TTC549 (cell line): ENCODE results near the gene WBP2NL.
"Not testable (repeated sequence)": the region's sequence is repeated elsewhere in the genome, so short reads cannot be mapped to it uniquely, and the experiment has no call there.

Experiments
- FAIRE-seq: peaks from 2 replicates; lab custom pipeline; 2012; peaks lifted over from hg19 to GRCh38; lab: Jason Lieb, UNC

The WBP2NL gene

GRCh38 chr22:42033263-42034181 is 34.9 kb downstream of the WBP2NL start:
- FAIRE-seq = no peak

- FAIRE-seq = no peak
Observed at GRCh38 chr22:42035256-42035655, 36.7 kb downstream of the WBP2NL start.

GRCh38 chr22:42039271-42039670 is 40.7 kb downstream of the WBP2NL start:
- FAIRE-seq = no peak

GRCh38 chr22:42041784-42042183 is 43.2 kb downstream of the WBP2NL start:
- no peak for FAIRE-seq

- FAIRE-seq = no peak
Observed at GRCh38 chr22:42050641-42051180, 52.1 kb downstream of the WBP2NL start.

GRCh38 chr22:42052765-42053164 is 54.2 kb downstream of the WBP2NL start:
- FAIRE-seq = no peak

- FAIRE-seq = no peak
Observed at GRCh38 chr22:42056757-42057511, 58.3 kb downstream of the WBP2NL start.

GRCh38 chr22:42060489-42060888 is 61.9 kb downstream of the WBP2NL start:
- FAIRE-seq = no peak

GRCh38 chr22:42061041-42061440 is 62.5 kb downstream of the WBP2NL start:
- FAIRE-seq = no peak

GRCh38 chr22:42062506-42063170 is 64.0 kb downstream of the WBP2NL start:
- no peak for FAIRE-seq

- FAIRE-seq = no peak
Observed at GRCh38 chr22:42064629-42065028, 66.0 kb downstream of the WBP2NL start.

- no peak for FAIRE-seq
Observed at GRCh38 chr22:42065438-42066125, 67.0 kb downstream of the WBP2NL start.

- FAIRE-seq = no peak
Observed at GRCh38 chr22:42066126-42066761, 67.7 kb downstream of the WBP2NL start.

- FAIRE-seq = no peak
Observed at GRCh38 chr22:42066937-42067336, 68.3 kb downstream of the WBP2NL start.

GRCh38 chr22:42067671-42068251 is 69.2 kb downstream of the WBP2NL start:
- FAIRE-seq = no peak

GRCh38 chr22:42068291-42068690 is 69.7 kb downstream of the WBP2NL start:
- no peak for FAIRE-seq

- no peak for FAIRE-seq
Observed at GRCh38 chr22:42069801-42070516, 71.4 kb downstream of the WBP2NL start.

- FAIRE-seq = peak; percentile 93
Observed at GRCh38 chr22:42070517-42071422, 72.2 kb downstream of the WBP2NL start, which contains the start of gene NAGA. TSS of gene NAGA (minus strand) at chr22:42070812. CDS start at chr22:42070297, 515 bp downstream.

GRCh38 chr22:42071508-42071907 is 72.9 kb downstream of the WBP2NL start:
- FAIRE-seq = not testable (repeated sequence)
